HepG2 (cell line): ENCODE data around the gene BIRC3. TPM values are rescaled to one million over a fixed set of nuclear protein-coding genes. Genes with fewer than 3 reads are reported as not detected.

Experiments used
- ATAC-seq: fragments of 200-7000 bp; cut with Tn5 transposase; 3 replicates; pipeline ENCODE4 v1.9.1; 2020; ENCODE audit warnings: mild to moderate bottlenecking, moderate library complexity
- BruUV-seq: library from RNA; stranded (reverse); fragments of 400-500 nt; replicated peaks from 2 replicates; lab custom pipeline; 2021; lab: Mats Ljungman, UMichigan
- CTCF ChIA-PET: fragments of 300-600 bp; formaldehyde crosslinking; extraction: SDS; loops from one replicate; lab custom pipeline; 2021; ENCODE audit warnings: low total read pairs, inconsistent platforms, low intra/inter-chr PET ratio; lab: Yijun Ruan, JAX
- POLR2A ChIA-PET: fragments of 350-600 bp; sonication (Branson Sonifier 250); formaldehyde crosslinking; loops from one replicate; lab custom pipeline; 2020; ENCODE audit warnings: antibody characterized with exemption, inconsistent platforms; lab: Yijun Ruan, JAX
- DNase-seq: peaks from one replicate; pipeline ENCODE4 v3.0.0-alpha.2; 2015; ENCODE audit warnings: low spot score
- FAIRE-seq: peaks from 3 replicates; lab custom pipeline; 2011; peaks lifted over from hg19 to GRCh38; lab: Jason Lieb, UNC
- H2AFZ ChIP-seq: one replicate; pipeline ENCODE4 v1.6.1; 2011; ENCODE audit warnings: low read length, inconsistent platforms
- H3K27ac ChIP-seq: fragments of 300-600 bp; 3 replicates; pipeline ENCODE4 v1.8.0; 2011; ENCODE audit warnings: mixed run types, mild to moderate bottlenecking, mixed read lengths, low read length, inconsistent platforms; ENCODE audit not compliant: insufficient read depth; ENCODE audit errors: extremely low read length
- H3K27me3 ChIP-seq, 2 experiments: fragments of 200-600 bp in 1 of 2; 2 replicates in 1 of 2; 3 replicates in 1 of 2; pipeline versions ENCODE4 v1.6.0 to v1.8.0; 2011; ENCODE audit warnings: low read length in 2 of 2, mild to moderate bottlenecking in 2 of 2, moderate library complexity in 2 of 2, inconsistent platforms in 1 of 2; ENCODE audit not compliant: insufficient read depth in 2 of 2, control insufficient read depth in 1 of 2
- H3K36me3 ChIP-seq, 2 experiments: fragments of 200-600 bp in 1 of 2; replicated peaks in 1 of 2; 2 replicates in 1 of 2; 3 replicates in 1 of 2; pipeline versions ENCODE4 v1.5.1 to v1.8.0; 2011; ENCODE audit warnings: low read length in 2 of 2, inconsistent platforms in 1 of 2; ENCODE audit not compliant: insufficient read depth in 2 of 2, control insufficient read depth in 1 of 2
- H3K4me1 ChIP-seq: 2 replicates; pipeline ENCODE4 v1.5.1; 2012; ENCODE audit warnings: low read length, inconsistent platforms; ENCODE audit not compliant: insufficient read depth
- H3K4me2 ChIP-seq: 2 replicates; pipeline ENCODE4 v1.6.0; 2011; ENCODE audit warnings: low read depth, low read length, inconsistent platforms
- H3K4me3 ChIP-seq, 3 experiments: fragments of 200-600 bp in 1 of 3; sonication (generic), shearing (Covaris generic) in 1 of 3; replicated peaks in 1 of 3; 2 replicates each; pipeline ENCODE4 v1.5.1; 2011 to 2016; ENCODE audit warnings: low read length in 3 of 3, inconsistent platforms in 2 of 3, low read depth in 2 of 3, mild to moderate bottlenecking in 2 of 3, control low read depth in 1 of 3, mixed read lengths in 1 of 3; ENCODE audit not compliant: insufficient read depth in 1 of 3
- H3K79me2 ChIP-seq: one replicate; pipeline ENCODE4 v1.6.1; 2011; ENCODE audit warnings: low read length, inconsistent platforms; ENCODE audit not compliant: insufficient read depth
- H3K9ac ChIP-seq: 2 replicates; pipeline ENCODE4 v1.6.0; 2011; ENCODE audit warnings: mild to moderate bottlenecking, low read depth, low read length, inconsistent platforms; ENCODE audit not compliant: insufficient read depth
- H3K9me3 ChIP-seq: 2 replicates; pipeline ENCODE4 v1.5.1; 2012; ENCODE audit warnings: mild to moderate bottlenecking, low read length
- H4K20me1 ChIP-seq: 2 replicates; pipeline ENCODE4 v1.6.0; 2011; ENCODE audit warnings: inconsistent platforms, mild to moderate bottlenecking, low read length, moderate library complexity; ENCODE audit not compliant: insufficient read depth
- IRF2 ChIP-seq: IDR thresholded peaks from 2 replicates; pipeline ENCODE4 v1.6.1; 2018; ENCODE audit warnings: missing genetic modification reagents, missing compliant biosample characterization
- MLLT10 ChIP-seq: sonication (generic); formaldehyde crosslinking; IDR thresholded peaks from 2 replicates; pipeline ENCODE4 v1.4.0; 2020; ENCODE audit warnings: missing genetic modification reagents
- PPARG ChIP-seq: conservative IDR thresholded peaks from 2 replicates; pipeline ENCODE4 v1.6.1; 2016; ENCODE audit warnings: missing biosample characterization, missing genetic modification reagents
- REPIN1 ChIP-seq: sonication (generic); formaldehyde crosslinking; IDR thresholded peaks from 2 replicates; pipeline ENCODE4 v1.8.0; 2022; ENCODE audit warnings: missing genetic modification reagents, low read depth, mild to moderate bottlenecking, borderline replicate concordance
- SMC3 ChIP-seq: IDR thresholded peaks from 2 replicates; pipeline ENCODE4 v1.6.1; 2011; ENCODE audit warnings: low read length, improper control_type of control experiment
- ZNF331 ChIP-seq: sonication (generic); formaldehyde crosslinking; IDR thresholded peaks from 2 replicates; pipeline ENCODE4 v1.4.0; 2020; ENCODE audit warnings: missing genetic modification reagents
- ZNF335 ChIP-seq: sonication (generic); formaldehyde crosslinking; IDR thresholded peaks from 2 replicates; pipeline ENCODE4 v1.4.0; 2020; ENCODE audit warnings: missing genetic modification reagents
- WGBS: methylation state at CpG from one replicate; pipeline ENCODE4 v1.1.6; 2017; ENCODE audit warnings: low lambda C conversion rate; 5-methylcytosine and 5-hydroxymethylcytosine counted together
- in situ Hi-C: cut with HindIII; loops from 2 replicates; pipeline ENCODE4 v1.10.0; 2017; ENCODE audit warnings: low pct_unique_long_range_greater_than_20kb; ENCODE audit not compliant: extremely low pct_ligation_motif_present
- intact Hi-C: fragments of 100-400 bp; cut with micrococcal nuclease; formaldehyde crosslinking; loops from one replicate; pipeline ENCODE4 v1.10.0; 2022; ENCODE audit not compliant: unreplicated experiment
- polyA plus RNA-seq, 8 experiments: library from polyadenylated mRNA; depleted of rRNA in 3 of 8; stranded (reverse) in 7 of 8; unstranded in 1 of 8; fragments of >200 nt; fragmentation: Illumina TruSeq in 4 of 8; extraction: Trizol in 4 of 8; gene quantifications; 2 replicates each; pipeline versions ENCODE4 v1.2.1 to v1.2.3, GENCODE V29; 2011 to 2016; ENCODE audit warnings: low read depth in 4 of 8, missing spikeins in 1 of 8, mixed read lengths in 1 of 8; ENCODE audit not compliant: insufficient read depth in 1 of 8
- total RNA-seq, 5 experiments: library from RNA; depleted of rRNA; stranded (reverse); fragments of >200 nt; fragmentation: Illumina TruSeq; extraction: Trizol; gene quantifications; 2 replicates each; pipeline ENCODE4 v1.2.3, GENCODE V29; 2016; ENCODE audit warnings: low read depth in 1 of 5
- TF ChIP-seq, protein P1 (sequence below): sonication (generic); formaldehyde crosslinking; conservative IDR thresholded peaks from 2 replicates; pipeline ENCODE4 v1.4.0; 2020; ENCODE audit warnings: mild to moderate bottlenecking, missing genetic modification reagents, moderate library complexity
- TF ChIP-seq, protein P2 (sequence below): sonication (generic); formaldehyde crosslinking; IDR thresholded peaks from 2 replicates; pipeline ENCODE4 v1.5.1; 2020; ENCODE audit warnings: mild to moderate bottlenecking, missing genetic modification reagents, borderline replicate concordance
- TF ChIP-seq, protein P3 (sequence below): sonication (generic); formaldehyde crosslinking; IDR thresholded peaks from 2 replicates; pipeline ENCODE4 v1.5.0; 2020; ENCODE audit warnings: missing genetic modification reagents
- TF ChIP-seq, protein P4 (sequence below): sonication (generic); formaldehyde crosslinking; IDR thresholded peaks from 2 replicates; pipeline ENCODE4 v1.4.0; 2020; ENCODE audit warnings: missing genetic modification reagents

BIRC3 gene
- total and polyA plus RNA-seq, 2 of the 13 experiments (the other 11 are each of a cell fraction or from before 2014, with no cell fraction given) = 0.41 to 4.2 TPM

DNA sequence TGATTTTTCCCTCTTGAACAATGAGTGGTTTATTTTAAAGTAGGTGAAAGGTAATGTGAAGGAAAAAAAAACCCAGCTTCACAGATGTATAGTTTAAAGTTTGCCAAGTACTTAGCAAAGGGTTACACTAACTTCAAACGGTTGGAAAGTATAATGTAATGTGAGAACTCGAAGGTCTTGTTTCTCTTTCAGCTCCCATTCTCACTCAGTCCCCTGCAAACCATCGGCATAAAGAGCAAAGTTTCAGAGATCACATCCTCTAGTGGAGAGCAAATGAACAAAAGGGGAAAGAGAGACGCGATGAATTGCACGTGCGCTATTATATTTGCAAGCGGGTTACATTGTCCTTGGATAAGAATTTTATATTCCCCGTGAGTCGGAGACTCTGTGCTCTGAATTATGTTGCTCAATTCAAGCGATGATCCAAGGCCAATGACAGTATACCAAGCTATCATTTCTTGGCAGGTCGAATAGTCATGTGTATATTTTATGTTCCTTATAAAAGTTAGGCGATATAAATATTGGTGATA, 37.6 kb upstream of the BIRC3 start:
- intact Hi-C loops = loop anchor here (1.0 kb wide), 3 partner anchors 7 to 168 kb away; no protein-coding TSS in a partner anchor
- Histone ChIP-seq H3K79me2 (no peaks in the 10 kb centered on the region), H3K4me3 (peak overlapping the region in 2 of 3 experiments; percentile 4 to 42; a peak in 2 of 6 replicates), H3K9me3 (peaks cover under 1% of the 10 kb centered on the region; the same call in 1 of the 2 replicates), H4K20me1 (no peaks in the 10 kb centered on the region), H3K9ac (peak overlapping the region; percentile 61), H3K27ac (peak overlapping the region; percentile 91), H3K36me3 (no peaks in the 10 kb centered on the region), H3K4me1 (peaks cover 94% of the 10 kb centered on the region), H3K4me2 (peak overlapping the region; percentile 77), H3K27me3 (no peaks in the 10 kb centered on the region), H2AFZ (no peak overlapping the region)
- under 1% methylated on average over 13 of the region's 13 CpGs for WGBS
- POLR2A ChIA-PET = interaction anchor here (0.6 to 2.1 kb wide), 7 partner anchors 10 to 169 kb away, joined by 3 to 26 read pairs (median 3); no protein-coding TSS in a partner anchor
- DNase-seq = peak; percentile 98
- CTCF ChIA-PET = interaction anchor here (1.4 kb wide), 1 partner anchor 14 kb away, joined by 3 read pairs; no protein-coding TSS in a partner anchor
- TSS peak; percentile 57 for BruUV-seq
- peak; percentile 77 for FAIRE-seq
- in situ Hi-C loops = no loop called here
- ATAC-seq = peak; percentile 97
- TF ChIP-seq, protein P1, sequence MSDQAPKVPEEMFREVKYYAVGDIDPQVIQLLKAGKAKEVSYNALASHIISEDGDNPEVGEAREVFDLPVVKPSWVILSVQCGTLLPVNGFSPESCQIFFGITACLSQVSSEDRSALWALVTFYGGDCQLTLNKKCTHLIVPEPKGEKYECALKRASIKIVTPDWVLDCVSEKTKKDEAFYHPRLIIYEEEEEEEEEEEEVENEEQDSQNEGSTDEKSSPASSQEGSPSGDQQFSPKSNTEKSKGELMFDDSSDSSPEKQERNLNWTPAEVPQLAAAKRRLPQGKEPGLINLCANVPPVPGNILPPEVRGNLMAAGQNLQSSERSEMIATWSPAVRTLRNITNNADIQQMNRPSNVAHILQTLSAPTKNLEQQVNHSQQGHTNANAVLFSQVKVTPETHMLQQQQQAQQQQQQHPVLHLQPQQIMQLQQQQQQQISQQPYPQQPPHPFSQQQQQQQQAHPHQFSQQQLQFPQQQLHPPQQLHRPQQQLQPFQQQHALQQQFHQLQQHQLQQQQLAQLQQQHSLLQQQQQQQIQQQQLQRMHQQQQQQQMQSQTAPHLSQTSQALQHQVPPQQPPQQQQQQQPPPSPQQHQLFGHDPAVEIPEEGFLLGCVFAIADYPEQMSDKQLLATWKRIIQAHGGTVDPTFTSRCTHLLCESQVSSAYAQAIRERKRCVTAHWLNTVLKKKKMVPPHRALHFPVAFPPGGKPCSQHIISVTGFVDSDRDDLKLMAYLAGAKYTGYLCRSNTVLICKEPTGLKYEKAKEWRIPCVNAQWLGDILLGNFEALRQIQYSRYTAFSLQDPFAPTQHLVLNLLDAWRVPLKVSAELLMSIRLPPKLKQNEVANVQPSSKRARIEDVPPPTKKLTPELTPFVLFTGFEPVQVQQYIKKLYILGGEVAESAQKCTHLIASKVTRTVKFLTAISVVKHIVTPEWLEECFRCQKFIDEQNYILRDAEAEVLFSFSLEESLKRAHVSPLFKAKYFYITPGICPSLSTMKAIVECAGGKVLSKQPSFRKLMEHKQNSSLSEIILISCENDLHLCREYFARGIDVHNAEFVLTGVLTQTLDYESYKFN (CRISPR knock-in tag) = peak; percentile 98
- TF ChIP-seq IRF2 (CRISPR knock-in tag) (peak; percentile 62; the same call in 1 of the 2 replicates), SMC3 (peak; percentile 52; the same call in 1 of the 2 replicates), REPIN1 (CRISPR knock-in tag) (peak; percentile 63), ZNF331 (peak; percentile 52; the same call in 1 of the 2 replicates), PPARG (CRISPR knock-in tag) (peak; percentile 100), ZNF335 (CRISPR knock-in tag) (no peak), MLLT10 (CRISPR knock-in tag) (no peak)
- TF ChIP-seq, protein P2, sequence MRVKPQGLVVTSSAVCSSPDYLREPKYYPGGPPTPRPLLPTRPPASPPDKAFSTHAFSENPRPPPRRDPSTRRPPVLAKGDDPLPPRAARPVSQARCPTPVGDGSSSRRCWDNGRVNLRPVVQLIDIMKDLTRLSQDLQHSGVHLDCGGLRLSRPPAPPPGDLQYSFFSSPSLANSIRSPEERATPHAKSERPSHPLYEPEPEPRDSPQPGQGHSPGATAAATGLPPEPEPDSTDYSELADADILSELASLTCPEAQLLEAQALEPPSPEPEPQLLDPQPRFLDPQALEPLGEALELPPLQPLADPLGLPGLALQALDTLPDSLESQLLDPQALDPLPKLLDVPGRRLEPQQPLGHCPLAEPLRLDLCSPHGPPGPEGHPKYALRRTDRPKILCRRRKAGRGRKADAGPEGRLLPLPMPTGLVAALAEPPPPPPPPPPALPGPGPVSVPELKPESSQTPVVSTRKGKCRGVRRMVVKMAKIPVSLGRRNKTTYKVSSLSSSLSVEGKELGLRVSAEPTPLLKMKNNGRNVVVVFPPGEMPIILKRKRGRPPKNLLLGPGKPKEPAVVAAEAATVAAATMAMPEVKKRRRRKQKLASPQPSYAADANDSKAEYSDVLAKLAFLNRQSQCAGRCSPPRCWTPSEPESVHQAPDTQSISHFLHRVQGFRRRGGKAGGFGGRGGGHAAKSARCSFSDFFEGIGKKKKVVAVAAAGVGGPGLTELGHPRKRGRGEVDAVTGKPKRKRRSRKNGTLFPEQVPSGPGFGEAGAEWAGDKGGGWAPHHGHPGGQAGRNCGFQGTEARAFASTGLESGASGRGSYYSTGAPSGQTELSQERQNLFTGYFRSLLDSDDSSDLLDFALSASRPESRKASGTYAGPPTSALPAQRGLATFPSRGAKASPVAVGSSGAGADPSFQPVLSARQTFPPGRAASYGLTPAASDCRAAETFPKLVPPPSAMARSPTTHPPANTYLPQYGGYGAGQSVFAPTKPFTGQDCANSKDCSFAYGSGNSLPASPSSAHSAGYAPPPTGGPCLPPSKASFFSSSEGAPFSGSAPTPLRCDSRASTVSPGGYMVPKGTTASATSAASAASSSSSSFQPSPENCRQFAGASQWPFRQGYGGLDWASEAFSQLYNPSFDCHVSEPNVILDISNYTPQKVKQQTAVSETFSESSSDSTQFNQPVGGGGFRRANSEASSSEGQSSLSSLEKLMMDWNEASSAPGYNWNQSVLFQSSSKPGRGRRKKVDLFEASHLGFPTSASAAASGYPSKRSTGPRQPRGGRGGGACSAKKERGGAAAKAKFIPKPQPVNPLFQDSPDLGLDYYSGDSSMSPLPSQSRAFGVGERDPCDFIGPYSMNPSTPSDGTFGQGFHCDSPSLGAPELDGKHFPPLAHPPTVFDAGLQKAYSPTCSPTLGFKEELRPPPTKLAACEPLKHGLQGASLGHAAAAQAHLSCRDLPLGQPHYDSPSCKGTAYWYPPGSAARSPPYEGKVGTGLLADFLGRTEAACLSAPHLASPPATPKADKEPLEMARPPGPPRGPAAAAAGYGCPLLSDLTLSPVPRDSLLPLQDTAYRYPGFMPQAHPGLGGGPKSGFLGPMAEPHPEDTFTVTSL = peak; percentile 90; the same call in 1 of the 2 replicates
- TF ChIP-seq, protein P3, sequence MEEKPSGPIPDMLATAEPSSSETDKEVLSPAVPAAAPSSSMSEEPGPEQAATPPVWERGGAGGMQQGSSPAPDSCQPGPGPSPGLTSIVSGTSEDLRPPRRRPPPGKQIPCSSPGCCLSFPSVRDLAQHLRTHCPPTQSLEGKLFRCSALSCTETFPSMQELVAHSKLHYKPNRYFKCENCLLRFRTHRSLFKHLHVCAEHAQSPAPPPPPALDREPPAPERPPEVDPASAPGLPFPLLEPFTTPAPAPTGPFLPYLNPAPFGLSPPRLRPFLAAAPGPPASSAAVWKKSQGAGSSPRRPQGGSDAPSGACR (CRISPR knock-in tag) = 0 out of 2 replicates have a peak, but pooled peaks have one; percentile 34
- TF ChIP-seq, protein P4, sequence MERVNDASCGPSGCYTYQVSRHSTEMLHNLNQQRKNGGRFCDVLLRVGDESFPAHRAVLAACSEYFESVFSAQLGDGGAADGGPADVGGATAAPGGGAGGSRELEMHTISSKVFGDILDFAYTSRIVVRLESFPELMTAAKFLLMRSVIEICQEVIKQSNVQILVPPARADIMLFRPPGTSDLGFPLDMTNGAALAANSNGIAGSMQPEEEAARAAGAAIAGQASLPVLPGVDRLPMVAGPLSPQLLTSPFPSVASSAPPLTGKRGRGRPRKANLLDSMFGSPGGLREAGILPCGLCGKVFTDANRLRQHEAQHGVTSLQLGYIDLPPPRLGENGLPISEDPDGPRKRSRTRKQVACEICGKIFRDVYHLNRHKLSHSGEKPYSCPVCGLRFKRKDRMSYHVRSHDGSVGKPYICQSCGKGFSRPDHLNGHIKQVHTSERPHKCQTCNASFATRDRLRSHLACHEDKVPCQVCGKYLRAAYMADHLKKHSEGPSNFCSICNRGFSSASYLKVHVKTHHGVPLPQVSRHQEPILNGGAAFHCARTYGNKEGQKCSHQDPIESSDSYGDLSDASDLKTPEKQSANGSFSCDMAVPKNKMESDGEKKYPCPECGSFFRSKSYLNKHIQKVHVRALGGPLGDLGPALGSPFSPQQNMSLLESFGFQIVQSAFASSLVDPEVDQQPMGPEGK (CRISPR knock-in tag) = 0 out of 2 replicates have a peak, but pooled peaks have one; percentile 8
